Measurements from ENCODE around the gene LDAH. TPM values are rescaled to one million over a fixed set of nuclear protein-coding genes. Genes with fewer than 3 reads are reported as not detected.

Gene LDAH
- total RNA-seq, 1 donor = 17.4 TPM

GRCh38 chr2:20838016-20838415, 15.1 kb upstream of the LDAH start:
- H3K36me3 ChIP-seq (ENCODE audit: insufficient read depth, low read length) = no peaks in the 10 kb centered on the region
- H3K79me2 ChIP-seq (ENCODE audit: insufficient read depth, low read length) = no peaks in the 10 kb centered on the region
- no peak overlapping the region for H2AFZ ChIP-seq (ENCODE audit: low read length)
- H3K4me3 ChIP-seq (ENCODE audit: insufficient read depth, low read length) = no peak overlapping the region
- DNase-seq (ENCODE audit: insufficient read length, low spot score, missing footprints) = peak; percentile 35
- H3K27me3 ChIP-seq (ENCODE audit: insufficient read depth, low read length) = no peaks in the 10 kb centered on the region
- H3K4me1 ChIP-seq (ENCODE audit: insufficient read depth, low read length) = no peaks in the 10 kb centered on the region
- H4K20me1 ChIP-seq (ENCODE audit: insufficient read depth, low read length) = no peaks in the 10 kb centered on the region
- no peak for TF ChIP-seq CTCF (IDR thresholded peaks at IDR 0.05; ENCODE audit: extremely low read depth, low read depth, low read length)
- no peaks in the 10 kb centered on the region for H3K9me3 ChIP-seq (ENCODE audit: low read depth, low read length)
- no peak overlapping the region for H3K27ac ChIP-seq (ENCODE audit: low read depth, low read length)
- no peak overlapping the region for H3K4me2 ChIP-seq (ENCODE audit: insufficient read depth, low read length)

GRCh38 chr2:20836521-20836920, 13.6 kb upstream of the LDAH start:
- Histone ChIP-seq H2AFZ (ENCODE audit: low read length) (no peak overlapping the region), H3K27me3 (ENCODE audit: insufficient read depth, low read length) (no peaks in the 10 kb centered on the region), H3K9me3 (ENCODE audit: low read depth, low read length) (no peaks in the 10 kb centered on the region), H3K79me2 (ENCODE audit: insufficient read depth, low read length) (no peaks in the 10 kb centered on the region), H3K4me3 (ENCODE audit: insufficient read depth, low read length) (no peak overlapping the region), H3K27ac (ENCODE audit: low read depth, low read length) (no peak overlapping the region), H4K20me1 (ENCODE audit: insufficient read depth, low read length) (no peaks in the 10 kb centered on the region), H3K4me1 (ENCODE audit: insufficient read depth, low read length) (no peaks in the 10 kb centered on the region), H3K4me2 (ENCODE audit: insufficient read depth, low read length) (no peak overlapping the region), H3K36me3 (ENCODE audit: insufficient read depth, low read length) (no peaks in the 10 kb centered on the region)
- TF ChIP-seq CTCF (IDR thresholded peaks at IDR 0.05; ENCODE audit: extremely low read depth, low read depth, low read length) = no peak
- DNase-seq (ENCODE audit: insufficient read length, low spot score, missing footprints) = no peak

- Histone ChIP-seq H3K79me2 (ENCODE audit: insufficient read depth, low read length) (no peaks in the 10 kb centered on the region), H3K36me3 (ENCODE audit: insufficient read depth, low read length) (no peaks in the 10 kb centered on the region)
These were observed 11.4 kb upstream of the LDAH start for GRCh38 chr2:20834331-20834730.

GRCh38 chr2:20832606-20833005, 9.7 kb upstream of the LDAH start:
- no peak overlapping the region for H3K4me2 ChIP-seq (ENCODE audit: insufficient read depth, low read length)
- no peak for TF ChIP-seq CTCF (IDR thresholded peaks at IDR 0.05; ENCODE audit: extremely low read depth, low read depth, low read length)
- no peak overlapping the region for H3K4me3 ChIP-seq (ENCODE audit: insufficient read depth, low read length)
- H3K27me3 ChIP-seq (ENCODE audit: insufficient read depth, low read length) = no peaks in the 10 kb centered on the region
- H3K27ac ChIP-seq (ENCODE audit: low read depth, low read length) = no peak overlapping the region
- H3K79me2 ChIP-seq (ENCODE audit: insufficient read depth, low read length) = no peaks in the 10 kb centered on the region
- no peaks in the 10 kb centered on the region for H3K36me3 ChIP-seq (ENCODE audit: insufficient read depth, low read length)
- no peaks in the 10 kb centered on the region for H3K9me3 ChIP-seq (ENCODE audit: low read depth, low read length)
- no peaks in the 10 kb centered on the region for H3K4me1 ChIP-seq (ENCODE audit: insufficient read depth, low read length)
- no peaks in the 10 kb centered on the region for H4K20me1 ChIP-seq (ENCODE audit: insufficient read depth, low read length)
- H2AFZ ChIP-seq (ENCODE audit: low read length) = no peak overlapping the region
- no peak for DNase-seq (ENCODE audit: insufficient read length, low spot score, missing footprints)

More at GRCh38 chr2:20834331-20834730, 11.4 kb upstream of the LDAH start:
- no peak for TF ChIP-seq CTCF (IDR thresholded peaks at IDR 0.05; ENCODE audit: extremely low read depth, low read depth, low read length)
- no peak overlapping the region for H3K4me3 ChIP-seq (ENCODE audit: insufficient read depth, low read length)
- no peak overlapping the region for H3K4me2 ChIP-seq (ENCODE audit: insufficient read depth, low read length)
- H3K27me3 ChIP-seq (ENCODE audit: insufficient read depth, low read length) = no peaks in the 10 kb centered on the region
- no peak overlapping the region for H2AFZ ChIP-seq (ENCODE audit: low read length)
- no peaks in the 10 kb centered on the region for H3K9me3 ChIP-seq (ENCODE audit: low read depth, low read length)
- no peak for DNase-seq (ENCODE audit: insufficient read length, low spot score, missing footprints)
- no peaks in the 10 kb centered on the region for H4K20me1 ChIP-seq (ENCODE audit: insufficient read depth, low read length)
- H3K27ac ChIP-seq (ENCODE audit: low read depth, low read length) = no peak overlapping the region
- no peaks in the 10 kb centered on the region for H3K4me1 ChIP-seq (ENCODE audit: insufficient read depth, low read length)
